Measurements from ENCODE around the gene LDLRAD3.

Gene LDLRAD3

DNA sequence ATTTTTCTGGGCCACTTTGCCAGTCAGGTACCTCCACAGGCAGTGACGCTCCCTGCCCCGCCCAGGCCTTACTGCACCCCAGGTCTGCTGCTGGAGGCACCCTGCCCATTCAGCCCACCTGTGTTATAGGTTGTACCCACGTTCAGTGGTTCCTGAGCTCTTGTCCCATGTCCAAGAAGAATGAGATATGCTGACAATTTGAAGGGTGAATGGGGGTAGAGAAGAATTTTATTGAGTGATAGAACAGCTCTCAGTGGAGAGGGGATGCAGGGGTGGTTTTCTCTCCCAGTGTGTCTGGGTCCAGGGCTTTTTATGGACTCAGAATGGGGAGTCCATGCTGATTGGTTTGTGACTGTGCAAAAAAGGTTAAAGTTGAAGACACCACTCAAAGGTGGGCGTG is 149.7 kb downstream of the LDLRAD3 start:
- H3K27ac ChIP-seq (ENCODE audit: low read depth, low read length), result no peak overlapping the region
- H3K9me3 ChIP-seq (ENCODE audit: control insufficient read depth, insufficient read depth, low read length), result peaks cover 7% of the 10 kb centered on the region; the same call in 1 of the 2 replicates
- peaks cover 2% of the 10 kb centered on the region; the same call in 1 of the 2 replicates for H3K27me3 ChIP-seq (ENCODE audit: control insufficient read depth, low read length)
- H3K79me2 ChIP-seq (ENCODE audit: control insufficient read depth, low read length), result no peaks in the 10 kb centered on the region
- TF ChIP-seq EZH2phosphoT487 (IDR thresholded peaks at IDR 0.05; ENCODE audit: borderline replicate concordance, low read length) (no peak), CTCF (IDR thresholded peaks at IDR 0.05; ENCODE audit: low read depth, low read length, poor library complexity, severe bottlenecking) (no peak)
- H3K4me2 ChIP-seq (ENCODE audit: low read length), result no peak overlapping the region
- H3F3A ChIP-seq (ENCODE audit: control insufficient read depth, insufficient read depth), result no peaks in the 10 kb centered on the region
- H3K9me2 ChIP-seq (replicated peaks; ENCODE audit: control insufficient read depth, low read length), result no peaks in the 10 kb centered on the region
- H3K36me3 ChIP-seq (ENCODE audit: control insufficient read depth, low read length), result no peaks in the 10 kb centered on the region
- H4K20me1 ChIP-seq (ENCODE audit: control insufficient read depth, insufficient read depth, low read depth, low read length), result no peaks in the 10 kb centered on the region
- H3K4me1 ChIP-seq (ENCODE audit: control insufficient read depth, low read length), result no peaks in the 10 kb centered on the region
- no peak overlapping the region for H3K4me3 ChIP-seq (ENCODE audit: low read length)

DNA sequence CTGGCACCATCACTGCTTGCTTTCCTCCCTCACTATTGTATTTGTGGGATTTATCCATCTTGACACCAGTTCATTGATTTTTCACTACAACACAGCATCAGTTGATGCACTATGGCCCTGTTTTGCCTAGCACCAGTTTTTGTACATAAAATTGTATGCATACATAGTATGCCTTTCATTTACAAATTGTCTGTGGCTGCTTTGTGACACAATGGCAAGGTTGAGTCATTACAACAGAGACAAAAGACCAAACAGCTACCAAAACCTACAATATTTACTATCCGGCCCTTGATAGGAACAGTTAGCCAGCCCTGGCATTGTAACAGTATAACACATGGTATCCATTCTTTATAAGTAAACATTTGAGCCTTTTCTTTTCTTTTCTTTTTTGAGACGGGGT is 150.3 kb downstream of the LDLRAD3 start:
- Histone ChIP-seq H3K27me3 (ENCODE audit: control insufficient read depth, low read length) (peaks cover 2% of the 10 kb centered on the region; the same call in 1 of the 2 replicates), H3K9me3 (ENCODE audit: control insufficient read depth, insufficient read depth, low read length) (peaks cover 7% of the 10 kb centered on the region; the same call in 1 of the 2 replicates), H4K20me1 (ENCODE audit: control insufficient read depth, insufficient read depth, low read depth, low read length) (no peaks in the 10 kb centered on the region), H3K9me2 (replicated peaks; ENCODE audit: control insufficient read depth, low read length) (no peaks in the 10 kb centered on the region), H3K79me2 (ENCODE audit: control insufficient read depth, low read length) (no peaks in the 10 kb centered on the region), H3F3A (ENCODE audit: control insufficient read depth, insufficient read depth) (no peaks in the 10 kb centered on the region), H3K4me1 (ENCODE audit: control insufficient read depth, low read length) (no peaks in the 10 kb centered on the region), H3K27ac (ENCODE audit: low read depth, low read length) (no peak overlapping the region), H3K4me2 (ENCODE audit: low read length) (no peak overlapping the region), H3K36me3 (ENCODE audit: control insufficient read depth, low read length) (no peaks in the 10 kb centered on the region), H3K4me3 (ENCODE audit: low read length) (no peak overlapping the region)
- TF ChIP-seq EZH2phosphoT487 (IDR thresholded peaks at IDR 0.05; ENCODE audit: borderline replicate concordance, low read length), result no peak
- TF ChIP-seq CTCF (IDR thresholded peaks at IDR 0.05; ENCODE audit: low read depth, low read length, poor library complexity, severe bottlenecking), result no peak

DNA sequence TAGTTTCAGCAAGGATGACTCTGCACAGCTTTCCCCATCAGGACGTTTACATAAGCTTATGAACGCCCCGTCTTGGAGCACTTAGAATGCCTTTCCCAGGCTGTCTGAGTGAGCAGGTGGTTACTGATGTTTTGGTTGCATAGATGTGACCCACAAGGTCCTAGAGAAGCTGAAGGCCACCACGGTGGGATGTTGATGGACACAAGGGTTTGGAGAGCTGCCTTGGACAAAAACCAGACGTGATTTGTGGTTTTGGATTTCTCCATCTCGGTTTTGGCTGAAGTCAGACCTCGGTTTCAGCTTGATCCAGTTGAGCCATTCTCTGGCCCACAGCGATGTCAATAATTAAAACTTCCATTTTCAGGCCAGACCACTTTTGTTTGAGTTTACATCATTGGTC is 151.9 kb downstream of the LDLRAD3 start:
- H4K20me1 ChIP-seq (ENCODE audit: control insufficient read depth, insufficient read depth, low read depth, low read length), result no peaks in the 10 kb centered on the region
- H3K4me1 ChIP-seq (ENCODE audit: control insufficient read depth, low read length), result no peaks in the 10 kb centered on the region
- H3K27ac ChIP-seq (ENCODE audit: low read depth, low read length), result no peak overlapping the region
- peaks cover 2% of the 10 kb centered on the region; the same call in 1 of the 2 replicates for H3K27me3 ChIP-seq (ENCODE audit: control insufficient read depth, low read length)
- no peaks in the 10 kb centered on the region for H3K9me2 ChIP-seq (replicated peaks; ENCODE audit: control insufficient read depth, low read length)
- H3K9me3 ChIP-seq (ENCODE audit: control insufficient read depth, insufficient read depth, low read length), result peaks cover 7% of the 10 kb centered on the region; the same call in 1 of the 2 replicates
- H3K79me2 ChIP-seq (ENCODE audit: control insufficient read depth, low read length), result no peaks in the 10 kb centered on the region
- no peaks in the 10 kb centered on the region for H3F3A ChIP-seq (ENCODE audit: control insufficient read depth, insufficient read depth)
- H3K4me3 ChIP-seq (ENCODE audit: low read length), result no peak overlapping the region
- H3K36me3 ChIP-seq (ENCODE audit: control insufficient read depth, low read length), result no peaks in the 10 kb centered on the region
- TF ChIP-seq EZH2phosphoT487 (IDR thresholded peaks at IDR 0.05; ENCODE audit: borderline replicate concordance, low read length) (no peak), CTCF (IDR thresholded peaks at IDR 0.05; ENCODE audit: low read depth, low read length, poor library complexity, severe bottlenecking) (no peak)
- no peak overlapping the region for H3K4me2 ChIP-seq (ENCODE audit: low read length)

Data from DOHH2 (cell line).